WERI-Rb-1 (cell line): ENCODE measurements around the gene SLAIN2.
"Not testable (repeated sequence)": the region's sequence is repeated elsewhere in the genome, so short reads cannot be mapped to it uniquely, and the experiment has no call there.

Experiments
- DNase-seq: peaks from one replicate; pipeline ENCODE4 v3.0.0-alpha.2; 2020
- H3K27ac ChIP-seq: fragments of 250-450 bp; sonication (Bioruptor Pico); 2 replicates; pipeline ENCODE4 v1.5.1; 2020; ENCODE audit warnings: mild to moderate bottlenecking, moderate library complexity
- H3K27me3 ChIP-seq: fragments of 250-450 bp; sonication (Bioruptor Pico); 2 replicates; pipeline ENCODE4 v1.5.1; 2021; ENCODE audit warnings: mild to moderate bottlenecking, low read depth, moderate library complexity; ENCODE audit not compliant: insufficient read depth, severe bottlenecking
- H3K36me3 ChIP-seq: fragments of 250-450 bp; sonication (Bioruptor Pico); 2 replicates; pipeline ENCODE4 v1.5.1; 2020; ENCODE audit warnings: mild to moderate bottlenecking, moderate library complexity
- H3K4me3 ChIP-seq: 2 replicates; pipeline ENCODE4 v1.5.1; 2011; ENCODE audit warnings: low read depth, mild to moderate bottlenecking, control low read depth, low read length
- H3K9me3 ChIP-seq: fragments of 250-450 bp; sonication (Bioruptor Pico); 2 replicates; pipeline ENCODE4 v1.5.1; 2021; ENCODE audit warnings: mild to moderate bottlenecking, moderate library complexity; ENCODE audit not compliant: severe bottlenecking
- TF ChIP-seq, protein P1 (sequence below): IDR thresholded peaks from 2 replicates; pipeline ENCODE4 v1.5.1; 2011; ENCODE audit warnings: low read depth, mild to moderate bottlenecking, control low read depth, inconsistent platforms, low read length

Gene SLAIN2

DNA sequence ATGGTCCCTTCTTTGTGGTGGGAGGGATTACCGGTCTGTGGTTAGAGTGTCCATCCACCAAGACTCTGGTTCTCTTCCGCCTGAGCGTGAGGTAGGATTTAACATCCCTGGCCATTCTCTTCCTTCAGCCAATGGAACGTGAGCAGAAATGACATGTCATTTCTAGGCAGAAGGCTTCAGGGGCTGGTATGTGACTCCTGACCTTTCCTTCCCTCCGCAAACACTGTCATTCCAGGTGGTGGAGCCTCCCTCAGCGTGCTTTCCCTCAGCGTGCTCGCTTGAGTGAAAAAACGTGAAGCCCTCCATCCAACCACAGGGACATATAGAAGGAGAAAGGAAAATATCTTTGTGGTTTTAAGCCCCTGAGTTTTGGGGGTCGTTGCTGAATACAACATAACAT is 107.8 kb downstream of the SLAIN2 start:
- no peaks in the 10 kb centered on the region for H3K9me3 ChIP-seq
- TF ChIP-seq, protein P1, sequence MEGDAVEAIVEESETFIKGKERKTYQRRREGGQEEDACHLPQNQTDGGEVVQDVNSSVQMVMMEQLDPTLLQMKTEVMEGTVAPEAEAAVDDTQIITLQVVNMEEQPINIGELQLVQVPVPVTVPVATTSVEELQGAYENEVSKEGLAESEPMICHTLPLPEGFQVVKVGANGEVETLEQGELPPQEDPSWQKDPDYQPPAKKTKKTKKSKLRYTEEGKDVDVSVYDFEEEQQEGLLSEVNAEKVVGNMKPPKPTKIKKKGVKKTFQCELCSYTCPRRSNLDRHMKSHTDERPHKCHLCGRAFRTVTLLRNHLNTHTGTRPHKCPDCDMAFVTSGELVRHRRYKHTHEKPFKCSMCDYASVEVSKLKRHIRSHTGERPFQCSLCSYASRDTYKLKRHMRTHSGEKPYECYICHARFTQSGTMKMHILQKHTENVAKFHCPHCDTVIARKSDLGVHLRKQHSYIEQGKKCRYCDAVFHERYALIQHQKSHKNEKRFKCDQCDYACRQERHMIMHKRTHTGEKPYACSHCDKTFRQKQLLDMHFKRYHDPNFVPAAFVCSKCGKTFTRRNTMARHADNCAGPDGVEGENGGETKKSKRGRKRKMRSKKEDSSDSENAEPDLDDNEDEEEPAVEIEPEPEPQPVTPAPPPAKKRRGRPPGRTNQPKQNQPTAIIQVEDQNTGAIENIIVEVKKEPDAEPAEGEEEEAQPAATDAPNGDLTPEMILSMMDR: no peak
- DNase-seq: no peak
- no peak overlapping the region for H3K27ac ChIP-seq
- H3K36me3 ChIP-seq: no peaks in the 10 kb centered on the region
- H3K27me3 ChIP-seq: no peaks in the 10 kb centered on the region
- no peak overlapping the region for H3K4me3 ChIP-seq

DNA sequence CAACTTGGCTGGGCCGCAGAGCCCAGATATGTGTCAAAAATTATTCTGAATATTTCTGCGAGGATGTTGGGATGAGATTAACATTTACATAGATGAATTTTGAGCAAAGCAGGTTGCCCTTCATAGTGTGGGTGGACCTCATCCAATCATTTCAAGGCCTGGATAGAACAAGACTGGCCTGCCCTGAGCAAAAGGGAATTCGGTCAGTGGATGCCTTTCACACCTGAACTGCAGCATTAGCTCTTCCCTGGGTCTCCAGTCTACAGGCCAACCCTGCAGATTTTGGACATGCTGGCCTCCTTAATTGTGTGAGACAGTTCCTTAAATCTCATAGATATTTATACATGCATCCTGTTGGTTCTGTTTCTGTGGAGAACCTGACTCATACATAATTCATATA is 109.4 kb downstream of the SLAIN2 start:
- Histone ChIP-seq H3K27ac (no peak overlapping the region), H3K9me3 (no peaks in the 10 kb centered on the region), H3K36me3 (no peaks in the 10 kb centered on the region), H3K4me3 (no peak overlapping the region), H3K27me3 (no peaks in the 10 kb centered on the region)
- DNase-seq: no peak
- TF ChIP-seq, protein P1: no peak

DNA sequence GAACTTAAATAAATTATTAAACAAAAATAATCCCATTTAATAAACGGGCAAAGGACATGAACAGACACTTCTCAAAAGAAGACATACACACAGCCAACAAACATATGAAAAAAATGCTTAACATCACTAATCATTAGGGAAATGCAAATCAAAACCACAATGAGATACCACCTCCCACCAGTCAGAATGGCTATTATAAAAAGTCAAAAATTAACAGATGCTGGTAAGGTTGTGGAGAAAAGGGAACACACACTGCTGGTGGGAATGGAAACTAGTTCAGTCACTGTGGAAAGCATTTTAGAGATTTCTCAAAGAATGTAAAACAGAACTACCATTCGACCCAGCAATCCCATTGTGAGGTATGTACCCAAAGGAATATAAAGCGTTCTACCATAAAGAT is 110.3 kb downstream of the SLAIN2 start:
- not testable (repeated sequence) for H3K9me3 ChIP-seq, H3K4me3 ChIP-seq, H3K27me3 ChIP-seq, H3K27ac ChIP-seq, DNase-seq, H3K36me3 ChIP-seq

DNA sequence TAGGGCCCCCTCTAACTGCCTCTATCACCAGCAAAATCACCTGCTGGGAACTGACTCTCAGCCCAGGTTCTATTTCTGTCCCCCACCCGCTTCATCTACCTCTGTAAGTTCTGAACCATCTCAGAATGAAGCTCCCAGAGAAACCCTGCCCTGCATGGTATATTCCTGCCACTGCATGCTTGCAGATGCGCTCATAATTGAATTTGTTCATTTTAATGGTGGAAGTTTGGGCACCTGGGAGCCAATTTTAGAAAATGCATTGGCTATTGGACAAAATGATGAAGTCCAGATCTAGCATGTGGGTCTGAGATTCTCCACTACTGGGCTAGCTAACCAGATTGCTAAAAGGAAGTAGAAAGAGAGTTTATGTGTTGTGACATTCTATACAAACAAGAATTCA is 113.3 kb downstream of the SLAIN2 start:
- H3K27ac ChIP-seq: no peak overlapping the region
- no peak for DNase-seq
- H3K36me3 ChIP-seq: no peaks in the 10 kb centered on the region
- TF ChIP-seq, protein P1: no peak
- H3K9me3 ChIP-seq: no peaks in the 10 kb centered on the region
- H3K4me3 ChIP-seq: no peak overlapping the region
- no peaks in the 10 kb centered on the region for H3K27me3 ChIP-seq

DNA sequence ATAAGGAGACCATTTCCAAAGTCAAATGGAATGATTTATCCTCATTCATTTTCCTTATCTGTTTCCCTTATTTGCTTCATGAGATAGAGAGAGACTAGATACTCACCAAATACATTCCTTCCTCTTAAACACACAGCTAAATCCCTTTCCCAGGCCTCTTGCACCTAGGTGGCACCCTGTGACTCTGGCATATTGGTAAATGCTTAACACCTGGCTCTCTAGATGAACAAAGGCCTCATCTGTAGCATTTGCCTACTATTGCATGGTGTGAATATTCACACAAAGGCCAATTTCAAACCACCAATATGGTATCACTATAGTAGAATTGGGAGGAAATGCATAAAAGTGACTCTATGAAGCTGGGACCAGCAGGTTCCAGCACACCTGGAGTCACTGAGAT is 119.7 kb downstream of the SLAIN2 start:
- no peak overlapping the region for H3K4me3 ChIP-seq
- H3K9me3 ChIP-seq: no peaks in the 10 kb centered on the region
- no peaks in the 10 kb centered on the region for H3K36me3 ChIP-seq
- DNase-seq: no peak
- H3K27ac ChIP-seq: no peak overlapping the region
- H3K27me3 ChIP-seq: no peaks in the 10 kb centered on the region
- TF ChIP-seq, protein P1: no peak

DNA sequence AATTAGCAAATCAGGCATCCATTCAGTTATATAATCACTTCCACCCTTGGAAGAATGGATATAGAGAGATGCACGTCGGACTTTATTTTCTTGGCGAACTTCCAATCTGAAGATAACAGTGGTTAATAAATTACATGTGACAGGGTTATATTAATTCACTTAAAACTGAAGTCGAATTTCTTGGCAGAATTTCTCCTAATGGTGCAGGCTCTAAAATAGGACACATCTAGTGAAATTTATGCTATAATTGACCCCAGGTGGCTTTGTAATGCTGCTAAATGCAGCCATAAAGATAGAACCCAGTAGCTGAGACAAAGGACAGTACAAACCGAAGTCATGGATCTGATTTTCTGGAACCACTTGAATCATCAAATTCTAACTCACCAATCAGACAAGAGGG is 121.0 kb downstream of the SLAIN2 start:
- Histone ChIP-seq H3K27ac (no peak overlapping the region), H3K36me3 (no peaks in the 10 kb centered on the region), H3K4me3 (no peak overlapping the region), H3K9me3 (no peaks in the 10 kb centered on the region), H3K27me3 (no peaks in the 10 kb centered on the region)
- TF ChIP-seq, protein P1: no peak
- DNase-seq: no peak

DNA sequence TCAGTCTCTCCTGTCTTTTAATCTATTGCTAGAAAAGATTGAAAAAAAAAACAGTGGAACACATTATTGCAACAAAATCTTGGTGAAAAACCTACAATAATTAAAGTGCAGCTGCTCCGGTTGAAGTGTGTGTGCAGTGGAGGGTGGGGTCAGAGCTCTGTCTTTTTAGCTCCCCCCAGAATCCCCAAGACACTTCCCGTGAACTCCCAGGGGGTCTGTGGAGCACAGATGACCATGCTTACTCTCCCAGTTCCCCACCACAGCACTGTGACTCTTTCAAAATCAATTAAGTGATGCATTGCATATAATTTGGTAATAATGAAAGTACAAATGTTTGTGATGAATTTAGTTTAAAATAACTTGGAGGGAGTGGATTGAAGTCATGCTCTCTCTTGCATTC is 126.1 kb downstream of the SLAIN2 start:
- TF ChIP-seq, protein P1: no peak
- H3K27me3 ChIP-seq: no peaks in the 10 kb centered on the region
- H3K4me3 ChIP-seq: no peak overlapping the region
- no peaks in the 10 kb centered on the region for H3K36me3 ChIP-seq
- H3K27ac ChIP-seq: no peak overlapping the region
- H3K9me3 ChIP-seq: no peaks in the 10 kb centered on the region
- DNase-seq: no peak
